NCI-H1417 treated with DMSO at 0.1 percent for 48 hours (cell line): Measurements from ENCODE around the gene B3GALT4.
"Not testable (repeated sequence)": the region's sequence is repeated elsewhere in the genome, so short reads cannot be mapped to it uniquely, and the experiment has no call there.

Source experiments
- DNase-seq: peaks from one replicate; lab custom pipeline; 2025; lab: John Stamatoyannopoulos, UW

Gene B3GALT4

DNA sequence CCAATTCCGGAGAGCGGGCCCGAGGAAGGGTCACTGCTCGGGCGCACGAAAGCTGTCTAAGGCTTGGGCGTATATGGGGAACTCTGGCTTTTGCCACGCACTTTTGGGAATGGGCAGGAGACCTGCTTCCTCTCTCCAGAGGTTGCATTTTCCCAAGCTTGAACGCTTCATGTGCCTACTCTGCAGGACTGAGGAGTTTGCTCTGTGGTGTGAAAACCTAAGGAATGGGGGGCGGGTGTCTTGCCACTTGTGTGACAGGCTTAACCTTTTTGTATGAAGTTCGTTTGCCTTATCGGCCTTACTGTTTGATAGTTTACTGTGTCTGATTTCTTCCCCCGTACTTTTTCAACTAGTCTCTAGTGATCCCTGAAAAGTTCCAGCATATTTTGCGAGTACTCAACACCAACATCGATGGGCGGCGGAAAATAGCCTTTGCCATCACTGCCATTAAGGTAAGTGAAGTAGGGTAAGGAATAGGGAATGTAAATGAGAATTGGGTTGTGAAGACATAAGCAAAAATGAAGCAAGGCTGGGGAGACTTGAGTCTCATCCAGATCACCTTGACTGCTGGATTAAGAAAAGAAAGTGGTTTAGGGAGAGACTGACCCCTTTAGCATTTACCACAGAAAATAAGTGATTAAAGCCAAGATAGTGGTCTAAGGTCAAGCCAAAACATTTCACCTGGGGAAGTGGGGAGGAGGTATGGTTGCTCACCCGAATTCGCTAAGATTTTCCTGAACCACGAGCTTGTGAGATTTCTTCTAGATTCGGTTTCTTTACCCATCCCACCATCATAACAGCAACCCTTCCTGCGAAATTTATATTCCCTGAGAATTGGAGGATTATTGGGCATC lies 4.4 kb upstream of the B3GALT4 start:
- no peak for DNase-seq

DNA sequence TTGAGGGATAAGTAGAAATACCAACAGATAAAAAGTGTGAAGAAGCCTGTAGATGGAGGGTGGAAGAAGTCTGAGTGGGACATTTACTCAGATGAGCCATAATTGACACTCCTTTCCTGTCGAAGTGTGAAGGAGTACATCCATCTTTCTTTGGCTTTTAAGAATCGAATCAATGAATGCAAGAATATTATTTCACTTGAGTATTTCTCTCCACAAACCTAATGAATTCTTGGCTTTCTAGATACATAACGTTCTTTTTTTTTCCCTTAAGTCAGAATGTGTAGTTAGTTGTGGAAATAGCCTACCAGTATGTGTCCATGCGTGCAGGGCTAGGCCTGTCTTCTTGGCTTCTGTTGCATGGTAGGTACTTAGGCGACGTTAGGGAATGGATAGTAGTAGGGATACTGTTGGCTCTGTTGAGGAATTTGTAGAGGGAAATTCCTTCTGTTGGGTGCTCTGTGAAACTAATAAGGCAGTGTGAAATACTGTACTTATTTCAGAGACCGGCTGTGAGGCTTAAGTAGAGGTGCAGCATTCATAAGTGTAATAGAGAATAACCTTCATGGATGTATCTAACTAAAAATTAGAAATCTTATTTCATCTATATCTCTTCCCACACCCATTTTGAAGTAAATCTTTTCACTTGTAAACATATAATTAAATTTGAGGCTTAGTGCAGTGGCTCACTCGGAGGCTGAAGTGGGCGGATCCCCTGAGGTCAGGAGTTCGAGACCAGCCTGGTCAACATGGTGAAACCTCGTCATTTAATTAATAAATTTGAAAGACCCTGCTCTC lies 3.6 kb upstream of the B3GALT4 start:
- no peak for DNase-seq

DNA sequence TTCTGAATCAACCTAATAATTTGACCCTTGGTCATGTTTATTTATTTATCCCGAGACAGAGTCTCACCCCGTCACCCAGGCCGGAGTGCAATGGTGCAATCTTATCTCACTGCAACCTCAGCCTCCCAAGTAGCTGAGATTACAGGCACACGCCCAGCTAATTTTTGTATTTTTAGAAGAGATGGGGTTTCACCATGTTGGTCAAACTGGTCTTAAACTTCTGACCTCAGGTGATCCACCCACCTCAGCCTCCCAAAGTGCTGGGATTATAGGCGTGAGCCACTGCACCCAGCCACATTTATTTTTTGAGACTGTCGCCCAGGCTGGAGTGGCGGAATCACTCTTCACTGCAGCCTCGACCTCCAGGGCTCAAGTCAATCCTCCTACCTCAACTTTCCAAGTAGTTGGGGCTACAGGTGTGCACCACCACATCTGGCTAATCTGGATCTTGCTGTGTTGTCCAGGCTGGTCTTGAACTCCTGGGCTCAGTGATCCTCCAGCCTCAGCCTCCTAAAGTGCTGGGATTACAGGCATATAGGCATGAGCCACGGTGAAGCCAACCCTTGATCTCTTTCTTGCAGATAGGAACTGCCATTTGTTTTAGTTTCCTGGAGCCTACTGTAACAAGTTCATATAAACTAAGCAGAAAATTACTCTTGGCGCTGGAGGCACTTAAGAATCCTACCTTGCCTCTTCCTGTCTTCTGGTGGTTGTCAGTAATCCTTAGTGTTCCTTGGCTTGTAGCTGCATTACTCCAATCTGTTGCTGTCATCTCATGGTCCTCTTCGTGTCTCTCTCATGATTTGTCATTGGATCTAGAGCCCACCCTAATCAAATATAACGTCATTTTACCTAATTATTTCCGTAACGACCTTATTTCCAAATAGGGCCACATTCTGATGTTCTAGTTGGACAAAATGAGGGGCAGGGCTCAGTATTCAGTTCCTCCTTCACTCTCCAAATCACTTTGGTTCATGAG lies 2.7 kb upstream of the B3GALT4 start:
- DNase-seq: no peak

DNA sequence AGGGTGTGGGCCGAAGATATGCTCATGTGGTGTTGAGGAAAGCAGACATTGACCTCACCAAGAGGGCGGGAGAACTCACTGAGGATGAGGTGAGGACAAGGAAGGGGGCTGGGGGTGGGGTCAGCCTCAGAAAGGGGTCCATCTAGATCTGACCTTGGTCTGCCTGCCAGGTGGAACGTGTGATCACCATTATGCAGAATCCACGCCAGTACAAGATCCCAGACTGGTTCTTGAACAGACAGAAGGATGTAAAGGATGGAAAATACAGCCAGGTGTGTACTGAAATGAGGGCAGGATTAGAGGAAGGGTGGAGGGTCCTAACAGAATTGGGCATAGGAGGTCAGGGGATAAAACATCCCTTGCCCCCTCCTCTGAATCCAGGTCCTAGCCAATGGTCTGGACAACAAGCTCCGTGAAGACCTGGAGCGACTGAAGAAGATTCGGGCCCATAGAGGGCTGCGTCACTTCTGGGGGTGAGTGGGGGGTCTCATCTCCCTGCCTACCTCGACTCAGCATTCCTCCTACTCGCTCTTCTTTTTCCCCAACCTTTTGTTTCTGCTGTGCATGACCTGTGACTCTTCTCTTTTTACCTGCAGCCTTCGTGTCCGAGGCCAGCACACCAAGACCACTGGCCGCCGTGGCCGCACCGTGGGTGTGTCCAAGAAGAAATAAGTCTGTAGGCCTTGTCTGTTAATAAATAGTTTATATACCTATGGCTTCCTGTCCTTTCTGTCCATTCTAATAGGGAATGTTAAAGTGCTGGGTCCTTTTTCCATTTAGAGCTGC lies 935 bp upstream of the B3GALT4 start:
- not testable (repeated sequence) for DNase-seq

DNA sequence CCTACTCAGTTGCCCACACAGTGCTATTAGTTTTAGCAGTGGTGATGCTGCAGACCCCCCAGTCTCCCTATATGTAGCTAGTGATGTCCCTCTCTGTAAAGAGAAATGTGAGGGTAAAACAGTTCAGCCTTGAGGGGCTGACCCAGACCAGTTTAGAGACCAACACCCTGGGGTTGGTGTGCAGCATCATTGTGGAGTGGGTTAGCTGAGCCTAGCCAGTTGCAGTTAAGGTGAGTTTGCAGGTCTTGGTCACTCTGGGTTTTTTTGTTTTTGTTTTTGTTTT lies 401 bp upstream of the B3GALT4 start:
- no peak for DNase-seq

DNA sequence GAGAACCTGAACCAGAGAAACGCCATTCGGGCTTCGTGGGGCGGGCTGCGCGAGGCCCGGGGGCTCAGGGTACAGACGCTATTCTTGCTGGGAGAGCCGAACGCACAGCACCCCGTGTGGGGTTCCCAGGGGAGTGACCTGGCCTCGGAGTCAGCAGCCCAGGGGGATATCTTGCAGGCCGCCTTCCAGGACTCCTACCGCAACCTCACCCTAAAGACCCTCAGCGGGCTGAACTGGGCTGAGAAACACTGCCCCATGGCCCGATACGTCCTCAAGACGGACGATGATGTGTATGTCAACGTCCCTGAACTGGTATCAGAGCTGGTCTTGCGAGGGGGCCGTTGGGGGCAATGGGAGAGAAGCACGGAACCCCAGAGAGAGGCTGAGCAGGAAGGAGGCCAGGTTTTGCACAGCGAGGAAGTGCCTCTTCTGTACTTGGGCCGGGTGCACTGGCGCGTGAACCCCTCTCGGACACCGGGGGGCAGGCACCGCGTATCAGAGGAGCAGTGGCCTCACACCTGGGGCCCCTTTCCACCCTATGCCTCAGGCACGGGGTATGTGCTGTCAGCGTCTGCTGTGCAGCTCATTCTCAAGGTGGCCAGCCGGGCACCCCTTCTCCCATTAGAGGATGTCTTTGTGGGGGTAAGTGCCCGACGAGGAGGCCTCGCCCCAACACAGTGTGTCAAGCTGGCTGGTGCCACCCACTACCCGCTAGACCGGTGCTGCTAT lies 904 bp downstream of the B3GALT4 start:
- DNase-seq: no peak

DNA sequence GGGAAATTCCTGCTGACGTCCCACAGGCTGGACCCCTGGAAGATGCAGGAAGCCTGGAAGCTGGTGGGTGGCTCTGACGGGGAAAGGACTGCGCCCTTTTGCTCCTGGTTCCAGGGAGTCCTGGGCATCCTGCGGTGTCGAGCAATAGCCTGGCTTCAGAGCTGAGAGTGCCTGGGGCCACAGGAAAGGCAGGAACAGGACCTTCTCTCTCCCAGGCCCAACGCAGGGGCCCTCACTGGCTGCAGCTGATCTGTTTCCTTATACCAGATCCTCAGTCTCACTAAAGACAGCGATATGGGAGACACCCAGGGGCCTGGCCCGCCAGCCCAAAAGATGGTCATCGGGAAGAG lies 1.4 kb downstream of the B3GALT4 start:
- no peak for DNase-seq

DNA sequence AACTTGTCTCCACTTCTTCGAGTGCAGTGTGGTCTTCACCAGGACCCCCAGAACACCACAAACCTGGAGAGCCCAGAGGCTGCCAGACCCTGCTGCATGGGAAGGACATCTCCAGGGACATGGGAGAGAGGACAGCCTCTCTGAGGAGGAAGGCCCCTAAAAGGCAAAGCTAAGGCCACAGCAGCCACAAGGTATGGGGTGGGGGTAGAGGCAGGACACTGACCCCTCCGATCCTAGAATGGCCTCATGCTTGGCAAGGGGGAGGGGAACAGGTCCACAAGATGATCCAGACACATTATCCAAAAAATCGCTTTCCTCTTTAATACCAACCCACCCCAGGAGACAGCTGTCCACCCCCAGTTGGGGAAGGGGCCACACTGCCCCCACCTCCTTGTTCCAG lies 1.9 kb downstream of the B3GALT4 start:
- no peak for DNase-seq

DNA sequence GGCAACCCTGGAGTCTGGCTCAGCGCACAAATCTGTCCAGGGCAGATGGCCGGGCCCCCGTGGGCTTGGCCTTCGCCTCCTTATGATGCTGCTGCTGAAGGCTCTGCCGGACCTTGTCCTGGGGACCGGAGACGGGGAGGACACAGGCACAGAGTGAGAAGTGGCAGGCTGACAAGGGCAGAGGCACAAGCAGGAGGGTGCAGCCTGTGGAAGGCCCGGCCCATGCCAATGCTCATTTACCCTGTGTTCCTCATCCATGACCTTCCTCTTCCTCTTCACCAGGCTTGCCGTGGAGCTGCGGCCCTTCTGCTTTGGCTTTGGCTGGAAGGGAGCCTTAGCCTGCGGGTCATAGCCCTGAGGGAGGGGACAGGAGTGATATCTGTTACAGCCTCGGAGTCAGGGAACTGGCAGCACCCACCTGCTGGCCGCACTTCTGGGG lies 2.4 kb downstream of the B3GALT4 start:
- no peak for DNase-seq

DNA sequence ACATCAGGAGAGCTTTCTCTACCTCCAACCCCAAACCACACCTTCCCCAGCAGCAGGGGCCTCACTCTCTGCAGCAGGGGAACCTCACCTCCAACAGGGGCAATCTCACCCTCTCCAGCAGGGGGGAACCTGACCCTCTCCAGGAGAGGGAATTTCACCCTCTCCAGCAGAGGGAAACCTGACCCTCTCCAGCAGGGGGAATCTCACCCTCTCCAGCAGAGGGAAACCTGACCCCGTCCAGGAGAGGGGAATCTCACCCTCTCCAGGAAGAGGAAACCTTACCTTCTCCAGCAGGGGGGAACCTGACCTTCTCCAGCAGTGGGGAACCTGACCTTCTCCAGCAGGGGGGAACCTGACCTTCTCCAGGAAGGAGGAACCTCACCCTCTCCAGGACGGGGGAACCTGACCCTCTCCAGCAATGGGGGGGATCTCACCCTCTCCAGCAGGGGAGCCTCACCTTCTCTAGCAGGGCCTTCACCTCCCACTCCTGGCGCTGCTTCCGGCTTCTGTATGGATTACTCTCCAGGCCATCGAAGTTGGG lies 3.1 kb downstream of the B3GALT4 start:
- no peak for DNase-seq

DNA sequence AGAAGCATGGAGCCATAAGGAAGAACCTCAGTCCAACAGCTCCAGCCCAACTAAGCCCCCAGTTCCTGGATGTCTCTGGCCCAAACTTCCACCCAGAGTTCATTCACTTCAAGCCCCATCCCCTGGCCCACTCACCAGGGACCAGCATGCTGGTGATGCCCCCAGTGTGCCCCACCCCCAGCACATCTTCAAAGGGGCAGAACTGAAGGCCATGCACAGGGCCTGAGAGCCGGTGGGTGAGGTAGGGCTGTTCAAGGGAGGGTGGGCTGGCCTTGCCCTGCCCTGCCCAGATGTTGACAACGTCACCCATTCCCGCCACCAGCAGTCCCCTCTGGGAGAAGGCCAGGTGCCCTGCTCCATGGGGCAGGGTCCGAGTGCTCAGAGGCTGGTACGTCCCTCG lies 3.6 kb downstream of the B3GALT4 start:
- DNase-seq: no peak

DNA sequence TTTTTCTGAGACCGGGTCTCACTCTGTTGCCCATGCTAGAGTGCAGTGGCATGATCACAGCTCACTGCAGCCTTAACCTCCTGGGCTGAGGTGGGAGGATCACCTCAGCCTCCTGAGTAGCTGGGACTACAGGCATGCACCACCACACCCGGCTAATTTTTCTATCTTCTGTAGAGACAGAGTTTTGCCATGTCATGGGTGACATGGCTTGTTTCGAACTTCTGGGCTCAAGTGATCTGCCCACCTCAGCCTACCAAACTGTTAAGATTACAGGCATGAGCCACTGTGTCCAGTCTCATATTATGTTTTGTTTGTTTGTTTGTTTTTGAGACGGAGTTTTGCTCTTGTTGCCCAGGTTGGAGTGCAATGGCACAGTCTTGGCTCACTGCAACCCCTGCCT lies 8.3 kb downstream of the B3GALT4 start:
- DNase-seq: not testable (repeated sequence)

DNA sequence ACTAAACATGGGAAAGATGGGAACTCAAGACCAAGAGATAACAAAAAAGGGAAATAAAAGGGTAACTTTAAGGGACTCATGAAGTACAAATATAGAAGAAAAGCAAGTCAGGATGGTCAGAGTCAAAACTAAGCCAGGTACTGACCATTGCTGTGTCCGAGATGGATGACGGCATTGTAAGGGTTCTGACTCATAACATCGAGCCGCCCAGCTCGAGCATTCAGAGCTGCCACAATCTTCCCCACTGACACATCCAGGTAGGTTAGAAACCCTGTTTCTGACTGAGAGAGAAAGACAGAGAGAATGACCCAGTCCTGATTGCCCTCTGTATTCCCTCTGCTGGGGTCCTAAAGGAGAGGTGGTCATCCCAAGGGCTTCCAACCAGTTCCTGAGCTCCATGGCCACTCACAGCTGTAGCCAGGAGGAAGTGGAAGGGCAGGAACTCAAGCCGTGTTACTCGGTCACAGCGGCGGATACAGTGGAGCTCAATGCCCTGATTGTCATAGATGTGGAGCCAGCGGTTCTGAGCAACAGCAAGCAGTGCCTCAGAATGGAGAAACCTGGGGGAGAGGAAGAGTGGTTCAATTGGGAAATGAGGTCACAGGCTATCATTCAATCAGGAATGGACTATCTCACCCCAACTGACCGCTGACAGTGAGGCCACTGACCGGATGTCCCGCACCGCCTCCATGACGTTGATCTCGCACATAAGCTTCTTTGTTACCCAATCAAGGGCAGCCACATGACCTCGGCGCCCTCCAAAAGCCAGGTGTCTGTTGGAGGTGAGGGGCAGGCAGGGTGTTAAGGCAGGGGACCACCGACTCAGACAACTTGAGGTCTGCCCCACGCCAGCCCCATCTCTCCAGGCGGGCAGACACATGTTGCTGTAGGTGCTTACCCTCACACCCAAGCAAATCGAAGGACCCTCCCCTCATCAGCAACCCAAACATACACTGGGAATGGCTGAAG lies 10.3 kb downstream of the B3GALT4 start:
- DNase-seq: no peak

DNA sequence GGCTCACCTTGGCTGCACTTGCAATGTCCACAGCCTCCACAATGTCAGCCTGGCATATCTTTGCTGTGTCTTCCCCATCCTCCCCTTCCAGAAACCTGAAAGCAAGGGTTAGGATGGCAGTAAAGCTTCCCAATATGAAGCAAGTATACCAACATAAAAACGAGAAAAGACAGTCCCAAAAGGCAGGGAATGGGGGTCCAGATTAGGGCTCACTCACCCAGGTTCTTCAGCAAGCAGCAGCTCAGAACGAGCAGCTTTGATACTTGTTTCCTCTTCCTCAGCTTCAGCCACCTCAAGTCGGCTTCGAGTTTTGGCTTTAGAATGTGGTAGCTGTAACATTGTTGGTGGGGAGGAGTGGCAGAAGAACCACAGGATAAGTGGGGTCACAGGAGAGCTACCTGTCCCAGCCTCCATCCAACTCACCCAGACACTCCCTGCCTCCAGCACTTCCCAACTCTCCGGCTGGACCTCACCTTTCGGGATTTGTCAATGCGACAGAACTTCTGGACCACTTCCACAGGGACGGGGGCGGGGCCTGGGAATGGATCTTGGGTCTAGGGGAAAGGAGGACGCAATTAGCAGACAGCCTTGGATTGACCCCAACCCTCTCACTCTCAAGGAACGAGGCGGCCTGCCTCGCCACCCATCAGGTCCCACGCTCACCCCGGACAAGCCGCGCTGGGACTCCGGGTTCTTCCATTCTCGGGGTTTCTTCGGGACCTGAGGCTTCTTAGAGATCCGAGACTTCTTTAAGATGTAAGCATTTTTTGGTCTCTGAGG lies 11.4 kb downstream of the B3GALT4 start:
- DNase-seq: no peak

DNA sequence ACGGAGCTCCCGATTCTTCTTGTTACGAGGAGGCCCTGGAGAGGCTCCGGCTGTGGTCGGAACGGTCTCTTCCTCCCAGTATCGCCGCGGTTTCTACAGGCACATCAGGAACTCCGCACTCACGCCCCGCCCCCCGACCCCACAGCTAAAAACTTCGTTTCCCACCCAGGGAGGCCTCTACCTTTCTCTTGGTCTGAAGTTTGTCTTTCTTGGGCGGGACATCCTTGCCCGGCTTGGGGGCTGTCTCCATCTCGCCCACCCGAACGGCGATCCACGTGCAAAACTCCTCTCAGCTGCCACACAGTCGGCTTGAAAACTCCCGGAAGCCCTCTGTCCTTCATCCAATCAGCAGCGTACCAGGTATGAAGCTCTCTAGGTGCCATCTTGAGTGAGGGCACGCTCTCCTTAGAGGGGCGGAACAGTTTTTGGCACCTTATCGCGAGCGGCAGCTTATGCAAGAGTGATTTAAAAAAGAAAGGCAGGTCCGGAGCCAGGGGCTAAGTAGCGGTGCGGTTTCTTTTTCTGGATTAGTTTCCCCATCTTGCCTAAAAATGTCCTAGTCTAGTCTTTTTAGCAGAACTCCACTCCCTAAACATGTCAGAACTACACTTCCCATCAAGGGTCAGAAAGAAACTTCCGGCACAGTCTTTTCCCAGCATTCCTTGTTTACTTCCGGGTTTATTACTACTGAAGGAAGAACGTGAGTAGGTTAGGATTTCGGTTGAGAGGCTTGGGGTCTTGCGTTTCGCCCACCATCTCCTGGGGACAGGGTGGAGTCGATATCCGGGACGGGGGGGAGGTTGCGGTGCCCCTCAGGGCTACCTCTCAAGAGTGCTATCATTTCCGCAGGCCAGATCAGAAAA lies 12.2 kb downstream of the B3GALT4 start, which contains the start of the genes PFDN6 and WDR46:
Gene PFDN6 (plus strand): TSS at position 681 of the 863 bp plus-strand sequence. CDS start 256 bp downstream, outside the sequence.
Gene WDR46 (minus strand): TSS at position 319 of the 863 bp plus-strand sequence. CDS start 69 bp downstream, at position 250.
- peak; percentile 79 for DNase-seq

DNA sequence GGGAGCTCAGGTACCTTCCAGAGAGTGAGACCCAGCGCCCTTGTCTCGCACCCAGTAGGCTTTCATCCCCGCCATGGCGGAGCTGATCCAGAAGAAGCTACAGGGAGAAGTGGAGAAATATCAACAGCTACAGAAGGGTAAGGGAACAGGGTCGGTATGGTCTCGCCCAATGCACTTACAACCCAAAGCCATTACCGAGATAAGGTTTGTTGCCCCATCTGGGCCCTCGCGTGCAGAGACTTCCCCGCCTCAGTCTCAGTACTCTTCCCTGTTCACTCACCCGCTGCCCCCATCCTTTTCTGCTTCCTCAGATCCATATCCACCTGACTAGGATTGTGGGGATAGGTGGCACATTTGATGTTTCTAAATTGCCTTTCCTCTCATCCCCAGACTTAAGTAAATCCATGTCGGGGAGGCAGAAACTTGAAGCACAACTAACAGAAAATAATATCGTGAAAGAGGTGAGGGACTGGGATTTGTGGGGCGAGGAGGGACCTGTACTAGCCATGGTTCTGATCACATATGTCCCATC lies 12.9 kb downstream of the B3GALT4 start:
- DNase-seq: no peak

DNA sequence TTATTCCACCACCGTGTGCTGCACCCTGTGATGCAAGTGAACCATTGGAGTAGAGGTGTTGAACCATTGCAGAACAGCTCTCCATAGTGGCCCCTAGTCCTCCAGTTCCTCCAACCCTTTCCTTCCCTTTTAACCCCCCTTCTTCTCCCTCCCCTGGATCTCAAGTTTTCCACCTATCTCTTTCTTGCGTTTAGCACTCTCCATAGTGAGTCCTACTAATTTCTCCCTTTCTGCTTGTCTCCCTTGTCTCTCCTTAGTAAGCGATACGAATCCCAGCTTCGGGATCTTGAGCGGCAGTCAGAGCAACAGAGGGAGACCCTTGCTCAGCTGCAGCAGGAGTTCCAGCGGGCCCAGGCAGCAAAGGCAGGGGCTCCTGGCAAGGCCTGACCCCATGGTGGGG lies 13.5 kb downstream of the B3GALT4 start:
- DNase-seq: no peak
